AG08396 (cell line): ENCODE measurements around the gene CMTM4.

Experiments
- DNase-seq: peaks from one replicate; pipeline ENCODE4 v3.0.0; 2012; ENCODE audit warnings: low spot score, mixed read lengths

The CMTM4 gene

DNA sequence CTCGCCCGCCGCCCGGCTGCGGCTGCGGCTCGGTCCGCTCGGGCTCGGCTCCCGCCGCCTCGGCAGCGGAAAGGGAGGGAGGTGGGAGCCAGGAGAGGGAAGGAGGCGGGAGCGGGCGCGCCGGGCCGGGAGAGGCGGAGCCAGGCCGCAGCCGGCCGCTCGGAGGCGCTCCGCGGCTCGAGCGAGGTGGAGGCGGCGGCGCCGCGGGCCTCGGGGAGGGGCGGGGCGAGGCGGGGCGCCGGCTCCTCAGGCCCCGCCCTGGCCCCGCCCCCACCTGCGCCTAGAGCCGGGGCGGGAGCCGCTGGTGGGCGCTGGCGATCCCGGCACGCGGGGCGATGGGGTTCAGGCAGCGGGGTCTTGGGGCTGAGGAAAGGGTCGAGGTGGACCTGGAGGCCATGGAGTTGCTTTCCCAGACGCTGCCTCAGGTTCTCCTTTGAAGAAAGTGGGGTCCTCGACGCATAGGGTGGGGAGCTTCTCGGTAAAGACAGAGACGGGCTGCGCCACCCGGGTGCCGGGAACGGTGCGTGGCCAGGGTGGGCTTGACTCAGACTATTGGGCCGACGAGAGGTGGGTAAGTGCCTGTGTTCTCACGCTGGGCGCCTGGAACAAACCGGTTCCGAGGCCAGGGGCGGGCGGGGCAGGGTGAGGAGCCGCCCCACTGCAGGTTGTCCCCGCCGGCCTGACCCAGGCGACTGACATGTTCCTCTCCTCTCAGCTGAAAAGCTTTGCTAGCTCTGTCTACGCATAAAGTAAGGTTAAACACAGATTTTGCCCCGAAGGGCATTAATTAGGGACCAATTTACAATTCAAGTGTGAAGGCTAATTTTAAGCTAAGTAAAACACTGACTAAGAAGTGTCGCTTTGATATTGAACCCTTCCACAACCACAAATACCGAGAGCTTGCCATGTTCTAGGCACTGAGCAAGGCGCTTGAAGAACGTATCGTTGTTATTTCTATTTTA is at the start of gene CMTM4:
TSS of gene CMTM4 (minus strand) at position 75 of the 962 bp plus-strand sequence. CDS start 218 bp downstream, outside the sequence.
- peak; percentile 97 for DNase-seq

DNA sequence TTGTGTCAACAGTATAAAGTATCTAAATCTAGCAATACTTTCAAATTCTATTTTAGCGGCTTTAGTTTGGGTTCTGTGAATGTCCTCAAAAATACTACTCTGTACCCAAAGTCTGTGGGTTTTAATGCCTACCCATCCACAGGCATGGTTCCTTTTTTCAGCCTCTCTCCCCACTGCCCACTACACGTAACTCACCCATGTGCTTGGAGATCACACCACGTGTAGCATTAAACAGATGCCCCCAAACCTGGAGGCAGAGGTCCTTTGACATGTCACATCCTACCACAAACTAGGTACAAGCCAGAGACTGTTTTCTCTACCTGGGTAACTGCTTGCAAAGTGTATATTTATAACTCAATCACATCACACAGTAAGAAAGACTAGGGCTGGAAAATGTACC is 49.5 kb upstream of the CMTM4 start:
- no peak for DNase-seq

GRCh38 chr16:66741950-66742808 is 45.6 kb upstream of the CMTM4 start:
- DNase-seq = no peak

- DNase-seq = peak; percentile 88
Measured at GRCh38 chr16:66741169-66741900, 44.8 kb upstream of the CMTM4 start.

DNA sequence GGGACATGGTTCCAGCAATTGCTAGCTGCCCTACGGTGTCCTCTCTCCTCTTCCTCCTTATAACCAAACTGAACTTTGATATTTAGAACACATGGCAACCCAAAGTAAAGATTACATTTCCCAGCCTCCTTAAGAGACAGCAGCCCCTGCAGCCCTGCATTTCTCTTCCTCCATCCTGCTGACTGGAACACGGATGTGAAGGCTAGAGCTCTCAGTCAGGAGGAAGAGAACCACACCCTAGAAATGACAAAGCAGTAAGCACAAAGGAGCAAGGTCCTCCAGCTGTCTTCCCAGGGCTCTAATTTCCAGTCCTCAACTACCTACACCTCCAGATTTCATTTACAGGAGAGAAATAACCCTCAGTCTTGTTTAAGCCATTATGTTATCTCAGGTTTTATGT is 44.0 kb upstream of the CMTM4 start:
- no peak for DNase-seq

DNA sequence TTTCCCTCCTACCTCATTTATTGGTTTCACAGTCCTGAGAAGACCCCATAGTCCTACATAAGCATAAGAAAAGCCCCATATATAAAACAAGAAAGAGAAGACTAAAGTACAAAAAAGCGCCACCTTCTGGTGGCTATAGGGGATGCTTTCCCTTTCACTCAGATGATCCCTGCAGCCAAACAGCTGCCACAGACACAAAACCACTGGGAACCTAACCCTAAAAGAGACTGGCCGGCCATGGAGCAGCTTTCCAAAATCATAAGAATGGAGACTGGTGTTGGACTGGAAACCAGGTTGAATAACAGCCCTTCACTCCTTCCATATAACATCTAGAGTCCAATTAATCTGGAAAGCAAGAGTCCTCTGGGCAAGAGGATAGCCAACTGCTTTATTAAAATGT is 43.5 kb upstream of the CMTM4 start:
- peak; percentile 55 for DNase-seq

DNA sequence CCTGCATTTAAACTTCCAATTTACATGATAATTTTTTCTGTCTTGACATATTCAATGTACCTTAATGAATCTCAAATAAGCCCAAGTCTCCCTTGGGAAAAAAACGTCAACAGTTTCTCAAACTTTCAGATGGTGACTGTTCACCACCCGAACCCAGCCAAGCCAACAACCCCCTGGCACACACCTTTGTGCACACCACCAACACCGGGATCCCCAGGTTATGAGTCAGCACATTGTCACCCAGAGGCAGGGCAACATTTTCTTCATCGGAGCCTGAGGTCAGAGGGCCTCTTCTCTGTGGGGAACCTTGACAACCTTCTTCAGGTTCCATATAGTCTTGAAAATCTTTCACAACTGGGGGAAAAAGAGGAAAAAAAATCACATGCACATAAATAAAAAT is 39.3 kb upstream of the CMTM4 start:
- no peak for DNase-seq

DNA sequence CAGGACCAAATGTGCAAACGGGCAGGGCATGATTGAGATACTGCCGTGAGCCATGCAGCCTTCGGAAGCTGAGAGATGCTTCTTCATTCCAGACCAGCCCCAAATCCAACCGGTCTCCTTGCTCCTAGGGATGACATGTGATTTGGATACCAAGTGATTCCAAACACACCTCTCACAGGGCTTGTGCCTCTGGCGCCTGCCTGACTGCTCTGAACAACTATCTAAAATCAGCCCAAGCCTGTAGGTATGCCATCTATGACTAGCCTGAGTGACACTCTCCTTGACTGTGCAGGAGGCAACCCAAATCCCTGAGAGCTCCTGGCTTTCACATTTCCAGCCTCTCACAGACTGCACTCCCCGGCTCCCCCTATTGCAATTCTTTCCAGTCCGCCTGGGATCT is 34.6 kb upstream of the CMTM4 start:
- no peak for DNase-seq

DNA sequence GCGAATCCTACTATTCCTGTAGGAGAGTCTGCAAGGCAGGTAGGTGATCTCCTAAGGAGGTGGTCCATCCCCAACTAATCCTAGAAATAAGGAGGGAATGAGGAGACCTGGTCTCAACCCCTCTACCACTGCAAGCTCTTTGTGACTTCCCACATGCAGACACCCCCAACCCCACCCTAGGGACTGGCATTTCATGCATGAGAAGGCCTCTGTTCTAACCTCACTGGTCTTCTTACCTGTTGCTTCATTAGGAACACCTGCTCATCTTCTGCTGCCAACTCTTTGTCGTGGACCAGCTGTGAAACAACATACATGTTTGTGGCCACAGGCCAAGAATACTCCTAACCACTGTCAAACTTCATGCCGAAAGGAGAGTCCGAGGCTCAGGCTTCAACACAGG is 32.3 kb upstream of the CMTM4 start:
- no peak for DNase-seq

GRCh38 chr16:66728117-66728787 is 31.7 kb upstream of the CMTM4 start:
- peak; percentile 61 for DNase-seq

- no peak for DNase-seq
Measured at GRCh38 chr16:66720766-66721165, 24.2 kb upstream of the CMTM4 start.

DNA sequence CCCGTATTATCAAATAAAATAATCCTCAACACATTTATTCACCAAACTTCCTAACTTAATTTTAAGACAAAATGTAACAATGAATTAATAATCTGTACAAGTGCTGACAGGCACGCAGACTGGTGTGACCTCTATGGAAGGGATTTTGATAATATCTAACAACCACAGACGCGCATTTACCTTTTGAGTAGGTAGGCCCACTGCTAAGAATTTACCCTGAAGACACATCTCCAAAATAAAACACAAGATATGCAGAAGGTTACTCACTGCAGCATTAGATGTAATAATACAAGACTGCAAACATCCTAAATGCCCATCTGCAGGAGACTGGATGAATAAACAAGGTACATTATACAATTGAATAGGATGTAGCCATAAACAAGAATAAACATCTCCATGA is 22.7 kb upstream of the CMTM4 start:
- DNase-seq = no peak

DNA sequence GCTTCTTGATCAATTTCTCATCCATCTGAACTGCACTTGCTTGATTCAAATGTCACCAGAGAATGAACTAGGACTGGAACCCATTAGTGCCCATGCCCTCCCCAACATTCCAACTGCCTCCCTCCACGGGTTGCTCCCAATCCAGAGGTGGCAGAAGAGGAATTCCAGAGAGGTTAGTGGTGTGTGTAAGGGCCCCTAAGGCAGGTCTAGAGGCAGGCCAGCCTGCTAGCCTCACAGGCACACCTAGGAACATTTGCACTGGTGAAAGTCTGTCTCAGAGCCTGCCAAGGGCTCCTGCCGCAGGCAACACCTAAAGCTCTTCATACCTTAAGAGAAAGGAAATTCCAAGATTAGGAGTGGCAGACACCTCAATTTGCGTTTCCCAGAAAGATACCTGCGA is 21.2 kb upstream of the CMTM4 start:
- DNase-seq = no peak

- peak; percentile 56 for DNase-seq
Measured at GRCh38 chr16:66717112-66717675, 20.7 kb upstream of the CMTM4 start.

- DNase-seq = no peak
Measured at GRCh38 chr16:66714654-66715307, 18.2 kb upstream of the CMTM4 start.

DNA sequence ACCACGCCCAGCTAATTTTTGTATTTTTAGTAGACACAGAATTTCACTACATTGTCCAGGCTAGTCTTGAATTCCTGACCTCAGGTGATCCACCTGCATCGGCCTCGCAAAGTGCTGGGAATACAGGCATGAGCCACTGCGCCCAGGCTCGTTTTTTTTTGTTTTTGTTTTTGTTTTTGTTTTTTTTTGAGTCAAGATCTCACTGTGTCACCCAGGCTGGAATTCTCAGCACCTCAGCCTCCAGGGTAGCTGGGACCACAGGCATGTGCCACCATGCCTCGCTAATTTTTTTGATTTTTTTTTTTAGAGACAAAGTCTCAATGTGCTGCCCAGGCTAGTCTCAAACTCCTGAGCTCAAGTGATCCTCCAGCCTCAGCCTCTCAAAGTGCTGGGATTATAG is 17.5 kb upstream of the CMTM4 start:
- no peak for DNase-seq

DNA sequence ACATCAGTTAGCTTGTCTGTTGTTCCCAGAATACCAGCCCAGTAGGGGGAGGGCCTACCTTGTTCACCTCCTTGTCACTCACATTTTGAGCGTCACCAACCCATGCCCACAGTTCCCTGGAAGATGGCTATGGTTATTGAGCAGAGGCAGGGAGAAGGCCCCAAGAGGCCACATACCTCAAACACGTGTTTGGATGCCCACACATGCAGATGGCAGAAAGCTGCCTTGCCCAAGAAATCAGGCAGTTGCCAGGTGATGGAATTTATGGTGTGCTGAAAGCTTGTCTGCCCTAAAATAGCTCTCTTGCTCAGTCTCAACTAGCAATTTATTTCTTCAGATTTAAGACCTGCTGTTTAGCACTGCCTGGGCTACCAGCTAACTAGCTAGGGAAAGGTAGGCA is 16.5 kb upstream of the CMTM4 start:
- no peak for DNase-seq

- DNase-seq = no peak
Measured at GRCh38 chr16:66712512-66712911, 16.0 kb upstream of the CMTM4 start.

DNA sequence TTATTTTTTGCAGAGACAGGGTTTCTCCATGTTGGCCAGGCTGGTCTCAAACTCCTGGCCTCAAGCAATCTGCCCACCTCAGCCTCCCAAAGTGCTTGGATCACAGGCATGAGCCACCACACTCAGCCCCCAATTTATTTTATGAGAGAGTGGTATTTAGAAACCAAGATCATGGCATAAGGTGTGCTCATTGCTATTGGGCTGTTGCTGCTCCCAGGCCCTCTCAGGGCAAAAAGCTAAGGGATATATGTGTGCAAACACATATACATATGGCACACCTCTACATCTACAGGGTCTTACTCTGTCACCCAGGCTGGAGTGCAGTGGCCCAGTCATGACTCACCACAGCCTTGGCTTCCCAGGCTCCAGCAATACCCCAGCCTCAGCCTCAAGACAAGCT is 15.0 kb upstream of the CMTM4 start:
- DNase-seq = no peak

DNA sequence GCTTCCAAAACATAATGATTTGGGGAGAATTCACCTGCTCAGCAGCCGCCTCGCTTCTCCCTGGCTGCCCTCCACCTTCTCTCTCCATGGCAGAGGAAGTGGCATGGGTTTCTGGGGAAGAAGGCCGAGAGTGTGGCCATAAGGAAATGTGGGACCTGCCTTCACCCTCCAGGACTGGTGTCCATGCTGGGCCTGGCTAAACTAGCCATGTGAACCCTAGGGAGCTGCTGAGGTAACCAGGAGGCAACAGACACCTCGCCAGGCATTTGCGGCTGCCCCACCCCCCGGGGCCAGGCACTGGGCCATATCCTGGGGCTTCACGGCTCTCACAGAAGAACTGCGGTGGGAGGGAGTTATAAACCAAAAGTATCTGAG is 9.9 kb upstream of the CMTM4 start:
- DNase-seq = no peak
